Right lobe of liver (tissue), 4 donors: Measurements from ENCODE around the gene GJB4.

Experiments
- POLR2A ChIP-seq: fragments of 450-650 bp; IDR thresholded peaks from one replicate; pipeline ENCODE4 v1.6.1; 2017; ENCODE audit warnings: antibody characterized with exemption, mild to moderate bottlenecking
- TF ChIP-seq, protein P1 (sequence below), 4 donors: fragments of 200-600 bp in 3 of 4; fragments of 450-650 bp in 1 of 4; IDR thresholded peaks; one replicate each; pipeline versions ENCODE4 v1.5.1 to v1.8.0; 2016 to 2022; ENCODE audit warnings: antibody characterized with exemption in 4 of 4, mild to moderate bottlenecking in 2 of 4
- donor health status: DM: no; HTN: no; CAD: no.
- donor health status: DM: no; HTN: no; CAD: no.
- donor health status: DM: no; HTN: yes; CAD: no.

DNA sequence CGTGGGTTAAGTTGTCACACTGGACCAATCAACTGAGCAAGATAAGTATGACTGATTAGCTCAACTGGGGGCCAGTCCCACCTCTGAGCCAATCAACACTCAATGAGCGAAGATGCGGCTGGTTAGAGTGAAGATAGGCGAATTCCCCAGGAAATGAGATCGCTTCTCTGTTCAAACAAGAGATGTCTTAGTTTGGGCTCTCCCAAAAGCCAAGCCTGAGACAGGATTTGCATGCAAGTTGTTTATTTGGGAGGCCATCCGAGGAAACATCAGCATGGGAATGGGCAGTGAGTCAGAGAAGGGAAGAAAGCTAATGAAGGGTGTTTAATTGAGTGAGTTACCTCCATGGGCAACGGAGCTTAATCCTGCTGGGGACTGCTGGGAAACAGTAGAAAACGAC lies 9.5 kb upstream of the GJB4 start:
- TF ChIP-seq, protein P1, sequence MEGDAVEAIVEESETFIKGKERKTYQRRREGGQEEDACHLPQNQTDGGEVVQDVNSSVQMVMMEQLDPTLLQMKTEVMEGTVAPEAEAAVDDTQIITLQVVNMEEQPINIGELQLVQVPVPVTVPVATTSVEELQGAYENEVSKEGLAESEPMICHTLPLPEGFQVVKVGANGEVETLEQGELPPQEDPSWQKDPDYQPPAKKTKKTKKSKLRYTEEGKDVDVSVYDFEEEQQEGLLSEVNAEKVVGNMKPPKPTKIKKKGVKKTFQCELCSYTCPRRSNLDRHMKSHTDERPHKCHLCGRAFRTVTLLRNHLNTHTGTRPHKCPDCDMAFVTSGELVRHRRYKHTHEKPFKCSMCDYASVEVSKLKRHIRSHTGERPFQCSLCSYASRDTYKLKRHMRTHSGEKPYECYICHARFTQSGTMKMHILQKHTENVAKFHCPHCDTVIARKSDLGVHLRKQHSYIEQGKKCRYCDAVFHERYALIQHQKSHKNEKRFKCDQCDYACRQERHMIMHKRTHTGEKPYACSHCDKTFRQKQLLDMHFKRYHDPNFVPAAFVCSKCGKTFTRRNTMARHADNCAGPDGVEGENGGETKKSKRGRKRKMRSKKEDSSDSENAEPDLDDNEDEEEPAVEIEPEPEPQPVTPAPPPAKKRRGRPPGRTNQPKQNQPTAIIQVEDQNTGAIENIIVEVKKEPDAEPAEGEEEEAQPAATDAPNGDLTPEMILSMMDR (IDR thresholded peaks at IDR 0.05): no peak
- no peak for TF ChIP-seq POLR2A
